SK-N-SH (cell line): ENCODE results near the gene UBE2I. TPM values are rescaled to one million over a fixed set of nuclear protein-coding genes. Genes with fewer than 3 reads are reported as not detected.

ENCODE experiments used
- CTCF ChIA-PET: fragments of 300-600, 350-600 bp; formaldehyde crosslinking; extraction: SDS; loops from one replicate; lab custom pipeline; 2021; lab: Yijun Ruan, JAX
- POLR2A ChIA-PET: fragments of 350-600 bp; sonication (Branson Sonifier 250); formaldehyde crosslinking; extraction: SDS; loops from one replicate; lab custom pipeline; 2020; ENCODE audit warnings: antibody characterized with exemption, inconsistent platforms; lab: Yijun Ruan, JAX
- DNase-seq: peaks from one replicate; pipeline ENCODE4 v3.0.0; 2012
- H2AFZ ChIP-seq: fragments of 200-600 bp; sonication (generic); 2 replicates; pipeline ENCODE4 v1.8.1; 2016; ENCODE audit warnings: antibody characterized with exemption, mild to moderate bottlenecking, low read depth
- H3F3A ChIP-seq: fragments of 200-600 bp; sonication (generic); replicated peaks from 2 replicates; pipeline ENCODE3; 2016; ENCODE audit warnings: antibody characterized with exemption, mild to moderate bottlenecking; ENCODE audit not compliant: insufficient read depth
- H3K27ac ChIP-seq, 2 experiments: fragments of 200-500 bp in 1 of 2; fragments of 200-600 bp in 1 of 2; sonication (Bioruptor generic) in 1 of 2; sonication (generic), shearing (Covaris generic) in 1 of 2; 2 replicates each; pipeline versions ENCODE4 v1.5.1 to v1.6.1; 2014 to 2016; ENCODE audit warnings: low read depth in 2 of 2, inconsistent platforms in 1 of 2, low read length in 1 of 2, mild to moderate bottlenecking in 1 of 2, mixed read lengths in 1 of 2
- H3K27me3 ChIP-seq: fragments of 200-600 bp; sonication (generic), shearing (Covaris generic); 2 replicates; pipeline ENCODE4 v1.6.1; 2016; ENCODE audit warnings: mixed run types; ENCODE audit not compliant: insufficient read depth
- H3K36me3 ChIP-seq, 2 experiments: fragments of 200-500 bp in 1 of 2; fragments of 200-600 bp in 1 of 2; sonication (Bioruptor generic) in 1 of 2; sonication (generic) in 1 of 2; replicated peaks in 1 of 2; 2 replicates each; pipeline versions ENCODE3 to v1.5.1; 2014 to 2016; ENCODE audit warnings: low read length in 1 of 2, mild to moderate bottlenecking in 1 of 2; ENCODE audit not compliant: insufficient read depth in 2 of 2, control insufficient read depth in 1 of 2
- H3K4me1 ChIP-seq, 2 experiments: fragments of 200-500 bp in 1 of 2; fragments of 200-600 bp in 1 of 2; sonication (Bioruptor generic) in 1 of 2; sonication (generic), shearing (Covaris generic) in 1 of 2; 2 replicates each; pipeline versions ENCODE4 v1.5.1 to v1.6.1; 2014 to 2016; ENCODE audit warnings: low read depth in 1 of 2, low read length in 1 of 2, mixed run types in 1 of 2; ENCODE audit not compliant: insufficient read depth in 2 of 2, control insufficient read depth in 1 of 2
- H3K4me2 ChIP-seq: fragments of 200-600 bp; sonication (generic), shearing (Covaris generic); 2 replicates; pipeline ENCODE4 v1.6.1; 2017; ENCODE audit warnings: mixed run types
- H3K4me3 ChIP-seq, 2 experiments: fragments of 200-500 bp in 1 of 2; fragments of 200-600 bp in 1 of 2; sonication (Bioruptor generic) in 1 of 2; sonication (generic), shearing (Covaris generic) in 1 of 2; 2 replicates each; pipeline versions ENCODE4 v1.5.1 to v1.8.1; 2014 to 2016; ENCODE audit warnings: low read depth in 2 of 2, inconsistent platforms in 1 of 2, low read length in 1 of 2, mild to moderate bottlenecking in 1 of 2, mixed read lengths in 1 of 2, moderate library complexity in 1 of 2
- H3K79me2 ChIP-seq: fragments of 200-600 bp; sonication (generic); 2 replicates; pipeline ENCODE4 v1.8.1; 2017; ENCODE audit warnings: mild to moderate bottlenecking; ENCODE audit not compliant: insufficient read depth
- H3K9ac ChIP-seq: fragments of 200-600 bp; sonication (generic); 2 replicates; pipeline ENCODE4 v1.6.1; 2017; ENCODE audit warnings: mixed run types
- H3K9me2 ChIP-seq: fragments of 200-600 bp; sonication (generic); 2 replicates; pipeline ENCODE4 v1.6.1; 2017; ENCODE audit warnings: mixed run types
- H3K9me3 ChIP-seq: fragments of 200-600 bp; sonication (generic); 2 replicates; pipeline ENCODE4 v1.6.1; 2017; ENCODE audit warnings: mixed run types, mild to moderate bottlenecking, moderate library complexity
- H4K20me1 ChIP-seq: fragments of 200-600 bp; sonication (generic); 2 replicates; pipeline ENCODE4 v1.6.1; 2017; ENCODE audit warnings: mild to moderate bottlenecking, mixed run types; ENCODE audit not compliant: insufficient read depth
- CHD2 ChIP-seq: fragments of 150-350 bp; IDR thresholded peaks from 2 replicates; pipeline ENCODE4 v1.6.1; 2018; ENCODE audit warnings: low read length; ENCODE audit not compliant: partially characterized antibody
- ELF1 ChIP-seq: IDR thresholded peaks from 2 replicates; pipeline ENCODE4 v1.4.0; 2012
- FOXJ3 ChIP-seq: sonication (generic); formaldehyde crosslinking; IDR thresholded peaks from 2 replicates; pipeline ENCODE4 v1.5.1; 2020; ENCODE audit warnings: mild to moderate bottlenecking, missing genetic modification reagents
- MXI1 ChIP-seq: IDR thresholded peaks from 2 replicates; pipeline ENCODE4 v1.6.1; 2012; ENCODE audit warnings: mild to moderate bottlenecking, low read depth, low read length, improper control_type of control experiment
- NRF1 ChIP-seq: IDR thresholded peaks from 2 replicates; pipeline ENCODE4 v1.6.1; 2012; ENCODE audit warnings: low read depth, mild to moderate bottlenecking, low read length
- RAD21 ChIP-seq: IDR thresholded peaks from 2 replicates; pipeline ENCODE4 v1.6.1; 2012; ENCODE audit warnings: mild to moderate bottlenecking, low read length
- RXRA ChIP-seq: IDR thresholded peaks from 2 replicates; pipeline ENCODE4 v1.4.0; 2012; ENCODE audit warnings: low read depth, mild to moderate bottlenecking, borderline replicate concordance
- TCF12 ChIP-seq: IDR thresholded peaks from 2 replicates; pipeline ENCODE4 v1.4.0; 2012
- TEAD4 ChIP-seq: IDR thresholded peaks from 2 replicates; pipeline ENCODE4 v1.4.0; 2012; ENCODE audit warnings: mild to moderate bottlenecking, borderline replicate concordance; ENCODE audit not compliant: insufficient read depth
- USF1 ChIP-seq: IDR thresholded peaks from 2 replicates; pipeline ENCODE4 v1.4.0; 2012; ENCODE audit warnings: low read depth, borderline replicate concordance
- USF2 ChIP-seq: fragments of 150-350 bp; IDR thresholded peaks from 2 replicates; pipeline ENCODE4 v1.6.1; 2017; ENCODE audit warnings: antibody characterized with exemption, low read length, low read depth, borderline replicate concordance
- YY1 ChIP-seq: IDR thresholded peaks from 2 replicates; pipeline ENCODE4 v1.4.0; 2012; ENCODE audit warnings: low read depth, mild to moderate bottlenecking
- ZBTB33 ChIP-seq: IDR thresholded peaks from 2 replicates; pipeline ENCODE4 v1.4.0; 2012; ENCODE audit warnings: low read depth, borderline replicate concordance
- WGBS: methylation state at CpG from one replicate; pipeline ENCODE4 v1.1.6; 2017; ENCODE audit warnings: low lambda C conversion rate; 5-methylcytosine and 5-hydroxymethylcytosine counted together
- polyA plus RNA-seq, 3 experiments: library from polyadenylated mRNA; depleted of rRNA; stranded (reverse); fragments of >200 nt; gene quantifications; 2 replicates each; pipeline ENCODE4 v1.2.3, GENCODE V29; 2012
- TF ChIP-seq, protein P1 (sequence below): IDR thresholded peaks from 2 replicates; pipeline ENCODE4 v1.4.0; 2012; ENCODE audit warnings: low read depth
- TF ChIP-seq, protein P2 (sequence below): fragments of 150-350 bp; IDR thresholded peaks from 2 replicates; pipeline ENCODE4 v1.6.1; 2016; ENCODE audit warnings: mild to moderate bottlenecking, low read depth, low read length
- TF ChIP-seq, protein P3 (sequence below): fragments of 200-600 bp; sonication (generic); IDR thresholded peaks from 2 replicates; pipeline ENCODE4 v1.6.1; 2017; ENCODE audit warnings: antibody characterized with exemption, mild to moderate bottlenecking, moderate library complexity

UBE2I gene
- polyA plus RNA-seq, 1 of the 3 experiments (the other 2 are of a cell fraction) = 107 TPM

DNA sequence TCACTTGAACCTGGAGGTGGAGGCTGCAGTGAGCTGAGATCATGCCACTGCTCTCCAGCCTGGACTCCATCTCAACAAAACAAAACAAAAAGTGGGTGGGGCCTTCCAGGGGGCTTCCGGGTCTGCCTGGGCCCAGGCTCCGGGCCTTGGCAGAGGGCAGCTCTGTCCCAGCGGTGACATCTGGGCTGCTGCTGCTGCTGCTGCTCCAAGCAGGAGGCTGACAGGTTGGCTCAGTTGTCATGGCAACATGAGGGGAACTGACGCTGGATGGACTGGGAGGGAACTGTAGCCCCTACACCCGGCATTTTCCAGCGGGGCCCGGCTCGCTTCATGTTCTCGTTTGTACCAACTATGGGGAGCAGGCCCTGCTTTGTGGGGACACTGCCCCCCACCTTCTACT, 28.1 kb downstream of the UBE2I start:
- WGBS = 49% methylated on average over 2 of the region's 9 CpGs
- no peak overlapping the region for H3K9ac ChIP-seq
- peaks cover 59% of the 10 kb centered on the region for H3K27me3 ChIP-seq
- TF ChIP-seq FOXJ3 = no peak
- TF ChIP-seq TEAD4 = no peak
- TF ChIP-seq, protein P1, sequence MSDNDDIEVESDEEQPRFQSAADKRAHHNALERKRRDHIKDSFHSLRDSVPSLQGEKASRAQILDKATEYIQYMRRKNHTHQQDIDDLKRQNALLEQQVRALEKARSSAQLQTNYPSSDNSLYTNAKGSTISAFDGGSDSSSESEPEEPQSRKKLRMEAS = no peak
- no peak for TF ChIP-seq ELF1
- TF ChIP-seq NRF1 = no peak
- TF ChIP-seq, protein P2, sequence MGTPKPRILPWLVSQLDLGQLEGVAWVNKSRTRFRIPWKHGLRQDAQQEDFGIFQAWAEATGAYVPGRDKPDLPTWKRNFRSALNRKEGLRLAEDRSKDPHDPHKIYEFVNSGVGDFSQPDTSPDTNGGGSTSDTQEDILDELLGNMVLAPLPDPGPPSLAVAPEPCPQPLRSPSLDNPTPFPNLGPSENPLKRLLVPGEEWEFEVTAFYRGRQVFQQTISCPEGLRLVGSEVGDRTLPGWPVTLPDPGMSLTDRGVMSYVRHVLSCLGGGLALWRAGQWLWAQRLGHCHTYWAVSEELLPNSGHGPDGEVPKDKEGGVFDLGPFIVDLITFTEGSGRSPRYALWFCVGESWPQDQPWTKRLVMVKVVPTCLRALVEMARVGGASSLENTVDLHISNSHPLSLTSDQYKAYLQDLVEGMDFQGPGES = no peak
- TF ChIP-seq RAD21 = no peak
- TF ChIP-seq TCF12 = no peak
- no peak for TF ChIP-seq ZBTB33
- no peak for TF ChIP-seq YY1
- TF ChIP-seq, all 33 proteins: peak for 0
- DNase-seq = peak; percentile 63
- H2AFZ ChIP-seq = no peak overlapping the region
- H3K36me3 ChIP-seq = no peaks in the 10 kb centered on the region
- no peaks in the 10 kb centered on the region for H3K9me2 ChIP-seq
- ChIA-PET CTCF (interaction anchor here (0.6 to 3.3 kb wide), 20 partner anchors 9 to 200 kb away, joined by 3 to 16 read pairs (median 5); partner anchors contain the start of genes GNPTG and TSR3), POLR2A (no interaction called here)
- H4K20me1 ChIP-seq = 0 out of 2 replicates have a peak, but pooled peaks cover 3% of the 10 kb centered on the region
- no peaks in the 10 kb centered on the region for H3F3A ChIP-seq
- peaks cover 0 to 19% of the 10 kb centered on the region in 2 experiments; a peak in 1 of 4 replicates for H3K4me1 ChIP-seq
- H3K27ac ChIP-seq = no peak overlapping the region
- H3K4me2 ChIP-seq = no peak overlapping the region
- no peaks in the 10 kb centered on the region for H3K9me3 ChIP-seq
- no peaks in the 10 kb centered on the region for H3K79me2 ChIP-seq
- no peak overlapping the region for H3K4me3 ChIP-seq

DNA sequence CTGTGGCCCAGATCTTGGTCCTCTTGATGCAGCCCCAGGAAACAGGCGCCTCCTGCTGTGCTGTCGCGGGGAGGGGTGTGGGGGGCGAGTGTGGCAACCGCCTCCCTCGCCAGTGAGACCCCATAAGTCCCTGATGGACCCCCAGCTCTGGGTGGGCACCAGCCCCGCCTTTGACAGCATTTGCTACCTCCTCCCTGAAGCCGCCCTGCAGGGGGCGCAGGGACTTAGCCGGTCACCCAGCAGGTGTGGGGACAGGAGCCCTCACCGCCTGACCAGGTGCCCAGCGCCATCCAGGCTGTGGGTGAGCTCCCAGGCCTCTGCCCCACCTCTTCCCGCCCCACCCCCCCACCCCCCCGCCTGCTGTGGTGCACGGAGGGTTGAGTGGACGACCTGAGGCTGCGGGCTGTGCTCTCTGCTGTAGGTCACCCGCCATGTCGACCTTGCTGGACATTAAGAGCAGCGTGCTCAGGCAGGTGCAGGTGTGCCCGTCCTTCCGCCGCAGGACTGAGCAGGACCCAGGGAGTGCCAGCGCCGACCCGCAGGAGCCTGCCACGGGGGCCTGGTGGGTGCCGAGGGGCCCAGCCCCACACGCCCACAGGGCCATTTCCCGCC, 28.8 kb downstream of the UBE2I start:
- CTCF ChIA-PET = interaction anchor here (0.6 to 3.3 kb wide), 21 partner anchors 8 to 200 kb away, joined by 3 to 16 read pairs (median 5); partner anchors contain the start of genes GNPTG and TSR3

More for the DNA sequence above, 28.8 kb downstream of the UBE2I start:
- no peak overlapping the region for H2AFZ ChIP-seq
- TF ChIP-seq RXRA = no peak
- TF ChIP-seq, protein P3, sequence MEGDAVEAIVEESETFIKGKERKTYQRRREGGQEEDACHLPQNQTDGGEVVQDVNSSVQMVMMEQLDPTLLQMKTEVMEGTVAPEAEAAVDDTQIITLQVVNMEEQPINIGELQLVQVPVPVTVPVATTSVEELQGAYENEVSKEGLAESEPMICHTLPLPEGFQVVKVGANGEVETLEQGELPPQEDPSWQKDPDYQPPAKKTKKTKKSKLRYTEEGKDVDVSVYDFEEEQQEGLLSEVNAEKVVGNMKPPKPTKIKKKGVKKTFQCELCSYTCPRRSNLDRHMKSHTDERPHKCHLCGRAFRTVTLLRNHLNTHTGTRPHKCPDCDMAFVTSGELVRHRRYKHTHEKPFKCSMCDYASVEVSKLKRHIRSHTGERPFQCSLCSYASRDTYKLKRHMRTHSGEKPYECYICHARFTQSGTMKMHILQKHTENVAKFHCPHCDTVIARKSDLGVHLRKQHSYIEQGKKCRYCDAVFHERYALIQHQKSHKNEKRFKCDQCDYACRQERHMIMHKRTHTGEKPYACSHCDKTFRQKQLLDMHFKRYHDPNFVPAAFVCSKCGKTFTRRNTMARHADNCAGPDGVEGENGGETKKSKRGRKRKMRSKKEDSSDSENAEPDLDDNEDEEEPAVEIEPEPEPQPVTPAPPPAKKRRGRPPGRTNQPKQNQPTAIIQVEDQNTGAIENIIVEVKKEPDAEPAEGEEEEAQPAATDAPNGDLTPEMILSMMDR = peak; percentile 59
- no peak for TF ChIP-seq USF2
- no peak for TF ChIP-seq USF1
- TF ChIP-seq FOXJ3 = no peak
- TF ChIP-seq CHD2 = no peak
- no peak for TF ChIP-seq MXI1
- TF ChIP-seq, all 33 proteins: peak for 1
- H4K20me1 ChIP-seq = no peaks in the 10 kb centered on the region
- peaks cover 52% of the 10 kb centered on the region for H3K27me3 ChIP-seq
- POLR2A ChIA-PET = no interaction called here
- no peaks in the 10 kb centered on the region for H3K36me3 ChIP-seq
- DNase-seq = peak; percentile 78
- H3F3A ChIP-seq = no peaks in the 10 kb centered on the region
- peaks cover 0 to 20% of the 10 kb centered on the region in 2 experiments; a peak in 1 of 4 replicates for H3K4me1 ChIP-seq
- no peak overlapping the region for H3K4me2 ChIP-seq
- H3K4me3 ChIP-seq = no peak overlapping the region
- H3K9me3 ChIP-seq = no peaks in the 10 kb centered on the region
- H3K79me2 ChIP-seq = no peaks in the 10 kb centered on the region
- H3K9ac ChIP-seq = no peak overlapping the region
- H3K27ac ChIP-seq = no peak overlapping the region
- no peaks in the 10 kb centered on the region for H3K9me2 ChIP-seq
- WGBS = 0% methylated on average over 5 of the region's 30 CpGs
